HG02981 (cell line): Measurements from ENCODE around the gene RCBTB1.
"Not testable (repeated sequence)": the region's sequence is repeated elsewhere in the genome, so short reads cannot be mapped to it uniquely, and the experiment has no call there.

Source experiments
- ATAC-seq: cut with Tn5 transposase; IDR thresholded peaks from one replicate; pipeline ENCODE4 v1.9.1; 2021; ENCODE audit warnings: mild to moderate bottlenecking, moderate library complexity; ENCODE audit not compliant: unreplicated experiment

The RCBTB1 gene

DNA sequence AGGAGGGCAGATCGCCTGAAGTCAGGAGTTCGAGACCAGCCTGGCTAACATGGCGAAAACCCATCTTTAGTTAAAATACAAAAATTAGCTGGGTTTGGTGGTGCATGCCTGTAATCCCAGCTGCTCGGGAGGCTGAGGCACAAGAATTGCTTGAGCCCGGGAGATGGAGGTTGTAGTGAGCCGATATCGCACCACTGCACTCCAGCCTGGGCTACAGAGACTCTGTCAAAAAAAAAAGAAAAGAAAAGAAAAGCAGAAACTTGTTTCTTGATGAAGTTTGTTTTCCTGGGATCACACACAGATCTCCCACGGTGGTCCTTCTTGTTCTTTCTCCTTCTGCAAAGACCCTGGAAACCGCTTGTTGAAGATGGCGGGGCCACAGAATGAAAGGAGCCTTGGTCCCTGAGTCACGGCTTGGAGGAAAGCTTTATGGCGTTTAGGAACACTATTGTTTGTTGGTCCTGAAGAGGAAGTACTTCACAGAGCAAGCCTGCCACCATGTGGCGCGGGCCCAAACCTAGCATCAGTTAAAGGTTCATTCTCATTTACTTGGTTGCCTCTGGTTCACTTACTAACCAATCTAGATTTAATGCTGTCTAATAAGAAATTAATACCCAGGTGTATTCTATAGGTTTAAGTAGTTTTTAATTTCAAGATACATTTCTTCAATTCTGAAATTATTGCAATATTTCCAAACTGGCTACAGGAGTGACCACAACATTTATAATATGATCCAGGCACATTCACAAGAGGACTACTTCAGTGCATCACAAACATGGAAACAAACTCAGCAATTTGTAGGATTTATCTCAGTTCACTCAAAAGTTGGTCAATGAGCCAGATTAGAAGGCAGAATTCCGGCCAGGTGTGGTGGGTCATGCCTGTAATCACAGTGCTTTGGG is 21.6 kb upstream of the RCBTB1 start:
- peak; percentile 92 for ATAC-seq

DNA sequence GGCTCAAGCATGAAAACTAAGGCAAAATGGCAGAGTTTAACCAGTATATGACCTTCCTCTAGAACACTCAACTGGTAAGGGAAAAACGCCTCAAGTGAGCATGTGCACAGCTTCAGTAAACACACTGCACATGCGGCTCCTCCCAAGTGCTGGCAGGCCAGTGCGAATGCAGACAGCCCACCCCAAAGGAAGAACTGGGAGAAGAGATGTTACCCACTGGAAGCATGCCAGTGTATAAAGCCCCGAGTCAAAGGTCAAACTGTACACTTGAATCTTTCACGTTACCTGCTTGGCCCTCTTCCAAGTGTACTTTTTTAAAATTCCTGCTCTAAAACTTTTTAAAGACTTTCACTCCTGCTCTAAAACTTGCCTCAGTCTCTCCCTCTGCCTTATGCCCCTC is 19.2 kb upstream of the RCBTB1 start:
- no peak for ATAC-seq

DNA sequence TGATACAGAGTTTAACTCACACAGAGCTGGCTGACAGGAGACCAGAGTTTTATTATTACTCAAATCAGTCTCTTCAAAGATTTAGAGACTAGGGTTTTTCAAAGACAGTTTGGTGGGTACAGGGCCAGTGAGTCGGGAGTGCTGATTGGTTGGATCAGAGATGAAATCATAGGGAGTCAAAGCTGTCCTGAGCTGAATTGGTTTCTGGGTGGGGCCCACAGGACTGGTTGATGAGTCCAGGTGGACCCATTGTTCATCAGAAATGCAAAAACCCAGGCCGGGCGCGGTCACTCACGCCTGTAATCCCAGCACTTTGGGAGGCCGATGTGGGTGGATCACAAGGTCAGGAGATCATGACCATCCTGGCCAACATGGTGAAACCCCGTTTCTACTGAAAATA is 17.3 kb upstream of the RCBTB1 start:
- ATAC-seq: not testable (repeated sequence)

DNA sequence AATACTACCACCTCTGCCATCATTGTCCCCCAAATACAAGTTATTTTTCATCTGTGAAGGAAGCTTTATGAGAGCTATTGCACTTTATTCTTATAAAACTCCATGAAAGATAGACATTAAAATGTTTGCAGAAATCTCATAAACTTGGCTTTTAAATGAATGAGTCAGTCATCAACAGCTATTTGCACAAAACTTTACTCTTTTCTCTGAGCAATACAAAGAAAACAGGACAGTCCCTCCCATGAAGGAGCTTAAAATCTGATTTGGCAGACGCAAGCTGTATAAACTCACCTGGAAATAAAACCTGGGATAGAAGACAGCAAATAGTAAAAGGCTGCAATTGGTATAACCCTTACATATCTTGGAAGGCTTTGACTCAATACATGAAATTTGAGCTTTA is 16.6 kb upstream of the RCBTB1 start:
- no peak for ATAC-seq

DNA sequence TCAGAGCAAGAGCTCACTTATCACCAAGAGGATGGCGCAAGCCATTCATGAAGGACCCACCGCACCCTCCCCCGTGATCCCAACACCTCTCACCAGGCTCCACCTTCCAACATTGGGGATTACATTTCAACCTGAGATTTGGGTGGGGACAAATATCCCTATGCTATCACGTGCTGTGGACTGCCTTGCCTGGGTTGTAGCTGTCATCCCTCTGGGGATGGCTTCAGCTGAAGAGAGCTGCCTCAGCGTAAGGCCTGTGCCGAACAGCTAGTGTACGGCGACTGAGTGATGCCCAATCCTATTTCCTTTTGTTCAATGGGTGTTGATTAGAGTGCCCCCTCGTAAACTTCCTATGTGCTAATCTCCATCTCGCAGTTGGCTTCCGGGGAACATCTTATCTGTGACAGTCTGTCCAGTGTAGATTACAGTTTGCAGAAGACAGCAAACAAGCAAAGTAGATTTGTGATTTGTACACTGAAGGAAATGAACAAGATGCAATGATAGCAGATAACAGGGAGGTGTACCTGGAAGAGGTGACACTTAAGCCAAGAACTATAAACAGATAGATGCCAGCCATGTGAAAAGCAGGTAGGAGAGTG is 11.8 kb upstream of the RCBTB1 start:
- ATAC-seq: no peak

DNA sequence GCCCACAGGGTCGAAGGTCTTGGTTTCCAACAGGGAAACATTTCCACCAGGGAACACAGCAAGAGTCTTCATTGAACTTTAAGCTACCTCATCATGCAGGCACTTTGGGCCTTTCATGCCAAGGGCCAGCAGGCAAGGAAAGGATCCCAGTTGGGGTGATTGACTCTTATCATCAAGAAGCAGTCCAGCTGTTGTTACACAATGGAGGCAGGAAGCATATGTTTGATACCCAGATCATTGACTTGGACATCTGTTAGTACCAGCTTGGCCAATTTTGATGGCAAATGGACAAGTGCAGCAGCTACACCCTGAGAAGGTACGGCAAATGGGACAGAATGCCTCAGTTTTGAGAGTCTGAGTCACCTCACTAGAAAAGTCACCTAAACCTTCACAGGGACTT is 10.9 kb upstream of the RCBTB1 start:
- no peak for ATAC-seq

DNA sequence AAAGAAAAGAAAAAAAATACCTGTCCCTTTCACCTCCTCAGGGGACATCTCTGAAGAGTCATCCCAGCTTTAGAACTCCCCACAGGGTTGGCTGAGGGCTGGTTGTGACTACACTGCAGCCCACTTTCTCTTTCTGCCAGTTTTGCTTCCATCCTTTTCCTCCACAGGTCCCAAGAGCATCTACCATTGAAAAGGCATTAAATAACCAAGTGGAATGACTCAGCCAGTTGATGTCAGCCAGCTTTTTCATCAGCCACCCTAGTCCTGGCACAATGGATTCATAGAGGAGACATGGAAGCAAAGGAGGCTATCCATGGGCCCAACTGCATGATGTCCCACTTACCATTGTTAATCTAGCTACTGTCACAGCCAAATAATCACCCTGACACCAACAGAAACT is 9.2 kb upstream of the RCBTB1 start:
- no peak for ATAC-seq

DNA sequence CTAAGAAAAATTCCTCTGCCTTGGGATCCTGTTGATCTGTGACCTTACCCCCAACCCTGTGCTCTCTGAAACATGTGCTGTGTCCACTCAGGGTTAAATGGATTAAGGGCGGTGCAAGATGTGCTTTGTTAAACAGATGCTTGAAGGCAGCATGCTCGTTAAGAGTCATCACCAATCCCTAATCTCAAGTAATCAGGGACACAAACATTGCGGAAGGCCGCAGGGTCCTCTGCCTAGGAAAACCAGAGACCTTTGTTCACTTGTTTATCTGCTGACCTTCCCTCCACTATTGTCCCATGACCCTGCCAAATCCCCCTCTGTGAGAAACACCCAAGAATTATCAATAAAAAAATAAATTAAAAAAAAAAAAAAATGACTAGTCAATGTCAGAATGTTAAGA is 8.5 kb upstream of the RCBTB1 start:
- not testable (repeated sequence) for ATAC-seq

DNA sequence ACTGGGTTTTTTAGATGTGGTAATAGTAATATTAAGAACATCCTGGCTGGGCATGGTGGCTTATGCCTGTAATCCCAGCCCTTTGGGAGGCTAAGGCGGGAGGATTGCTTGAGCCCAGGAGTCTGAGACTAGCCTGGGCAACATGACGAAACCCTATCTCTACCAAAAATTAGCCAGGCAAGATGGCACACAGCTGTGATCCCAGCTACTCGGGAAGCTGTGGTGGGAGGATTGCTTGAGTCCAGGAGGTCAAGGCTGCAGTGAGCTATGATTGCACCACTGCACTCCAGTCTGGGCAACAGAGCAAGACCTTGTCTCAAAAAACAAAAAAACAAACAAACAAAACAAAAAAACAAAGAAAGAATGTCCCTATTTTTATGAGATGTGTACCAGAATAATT is 5.4 kb upstream of the RCBTB1 start:
- ATAC-seq: not testable (repeated sequence)

DNA sequence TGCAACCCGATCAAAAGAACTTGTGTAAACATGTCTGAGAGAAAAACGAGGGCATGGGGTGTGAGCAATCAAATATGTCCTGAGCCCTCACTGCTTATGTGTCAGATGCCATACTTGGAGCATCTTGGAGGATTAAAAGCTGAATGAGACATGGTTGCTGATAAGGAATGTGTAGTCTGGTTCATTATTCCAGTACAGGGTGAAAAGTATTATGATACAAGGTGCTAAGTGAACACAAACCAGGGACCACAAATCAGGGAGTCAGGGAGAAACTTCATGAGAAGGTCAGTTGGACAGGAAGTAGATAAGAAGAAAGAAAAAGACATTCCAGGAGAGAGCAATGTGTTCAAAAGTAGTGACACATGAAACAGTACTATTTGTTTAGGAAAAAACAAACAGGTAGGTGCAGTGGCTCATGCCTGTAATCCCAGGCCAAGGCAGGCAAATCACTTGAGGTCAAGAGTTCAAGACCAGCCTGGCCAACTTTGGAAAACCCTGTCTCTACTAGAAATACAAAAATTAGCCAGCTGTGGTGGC is 2.0 kb upstream of the RCBTB1 start:
- ATAC-seq: no peak

DNA sequence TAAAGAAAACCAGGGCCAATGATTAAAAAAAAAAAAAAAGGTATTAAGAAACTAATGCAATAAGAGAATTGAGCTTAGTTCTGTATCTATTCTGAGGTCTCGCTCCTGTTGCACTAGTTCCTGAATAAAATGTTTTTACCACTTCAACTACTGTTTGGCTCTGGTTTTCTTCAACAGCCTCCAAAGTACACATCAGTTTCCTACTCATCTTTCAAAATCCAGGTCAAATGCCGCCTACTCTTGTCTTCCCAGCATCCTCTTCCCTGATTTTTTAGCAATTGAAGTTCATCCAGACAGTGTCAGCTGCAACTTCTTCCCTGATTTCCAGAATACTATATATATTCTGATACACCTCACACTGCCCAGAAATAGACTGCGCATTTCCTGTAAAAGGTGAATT is 1.4 kb upstream of the RCBTB1 start:
- ATAC-seq: no peak

DNA sequence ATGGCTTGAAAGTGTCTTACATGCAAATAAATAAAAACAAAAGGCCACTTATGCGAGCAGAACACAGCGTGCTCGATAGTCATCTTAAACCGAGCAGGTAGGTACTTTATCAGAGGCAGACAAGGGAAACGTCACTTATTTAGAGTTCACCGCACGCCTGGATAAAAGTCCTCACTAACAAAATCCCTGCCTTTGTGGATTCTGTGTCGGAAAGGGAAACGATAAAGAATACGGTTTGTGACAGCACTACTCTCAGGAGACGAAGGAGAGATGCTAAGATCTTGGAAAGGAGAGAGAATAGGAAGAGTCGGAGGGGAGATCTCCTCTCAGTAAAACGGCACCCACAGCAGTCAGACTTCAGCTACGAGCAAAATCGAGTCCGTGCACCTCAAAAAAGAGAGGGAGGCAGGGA is 581 bp downstream of the RCBTB1 start:
- ATAC-seq: peak; percentile 3

DNA sequence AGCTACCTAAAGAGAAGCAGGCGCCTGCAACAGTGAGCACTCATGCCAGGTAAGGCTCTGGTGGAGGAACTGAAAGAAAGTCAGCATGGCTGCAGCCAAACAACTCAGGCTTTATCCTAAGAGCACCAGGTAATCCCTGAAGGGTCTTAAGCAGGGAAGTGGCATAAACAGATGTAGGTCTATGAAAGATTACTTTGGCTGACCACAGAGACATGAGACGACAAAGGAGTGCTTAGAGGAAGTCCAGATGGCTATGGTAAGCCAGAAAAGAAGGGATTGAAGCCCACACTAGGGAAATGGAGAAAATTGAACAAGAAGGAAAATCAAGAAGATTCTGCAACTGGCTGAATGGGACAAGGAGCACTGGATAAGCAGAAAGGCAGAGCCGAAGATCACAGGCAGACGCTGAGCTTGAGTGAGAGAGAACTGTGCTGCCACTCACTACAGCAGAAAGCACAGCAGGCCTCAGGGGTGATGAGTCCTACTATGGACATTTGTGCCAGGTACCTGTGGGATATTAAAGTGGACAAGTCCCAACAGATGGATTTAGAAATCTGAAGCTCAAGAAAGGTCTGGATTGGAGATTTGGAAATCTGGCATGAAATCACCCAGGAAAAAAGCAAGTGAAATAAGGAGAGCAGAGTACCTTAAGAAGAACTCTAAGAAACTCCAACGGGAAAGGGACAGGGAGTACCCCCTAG is 4.2 kb downstream of the RCBTB1 start:
- ATAC-seq: no peak

DNA sequence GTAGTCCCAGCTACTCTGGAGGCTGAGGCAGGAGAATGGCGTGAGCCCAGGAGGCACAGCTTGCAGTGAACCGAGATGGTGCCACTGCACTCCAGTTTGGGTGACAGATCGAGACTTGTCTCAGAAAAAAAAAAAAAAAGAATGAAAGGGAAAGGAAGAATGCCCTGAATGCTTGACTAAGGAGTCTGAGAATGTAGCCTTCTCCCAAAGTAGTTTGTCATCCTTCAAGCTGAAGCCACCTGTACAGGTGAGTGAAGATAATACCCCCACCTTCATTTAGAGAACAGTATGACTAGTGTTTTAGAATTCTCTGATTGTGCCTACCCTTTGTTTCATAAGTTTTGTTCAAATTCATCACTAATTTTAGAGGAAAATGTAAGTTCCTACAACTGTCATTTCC is 5.9 kb downstream of the RCBTB1 start:
- ATAC-seq: no peak

DNA sequence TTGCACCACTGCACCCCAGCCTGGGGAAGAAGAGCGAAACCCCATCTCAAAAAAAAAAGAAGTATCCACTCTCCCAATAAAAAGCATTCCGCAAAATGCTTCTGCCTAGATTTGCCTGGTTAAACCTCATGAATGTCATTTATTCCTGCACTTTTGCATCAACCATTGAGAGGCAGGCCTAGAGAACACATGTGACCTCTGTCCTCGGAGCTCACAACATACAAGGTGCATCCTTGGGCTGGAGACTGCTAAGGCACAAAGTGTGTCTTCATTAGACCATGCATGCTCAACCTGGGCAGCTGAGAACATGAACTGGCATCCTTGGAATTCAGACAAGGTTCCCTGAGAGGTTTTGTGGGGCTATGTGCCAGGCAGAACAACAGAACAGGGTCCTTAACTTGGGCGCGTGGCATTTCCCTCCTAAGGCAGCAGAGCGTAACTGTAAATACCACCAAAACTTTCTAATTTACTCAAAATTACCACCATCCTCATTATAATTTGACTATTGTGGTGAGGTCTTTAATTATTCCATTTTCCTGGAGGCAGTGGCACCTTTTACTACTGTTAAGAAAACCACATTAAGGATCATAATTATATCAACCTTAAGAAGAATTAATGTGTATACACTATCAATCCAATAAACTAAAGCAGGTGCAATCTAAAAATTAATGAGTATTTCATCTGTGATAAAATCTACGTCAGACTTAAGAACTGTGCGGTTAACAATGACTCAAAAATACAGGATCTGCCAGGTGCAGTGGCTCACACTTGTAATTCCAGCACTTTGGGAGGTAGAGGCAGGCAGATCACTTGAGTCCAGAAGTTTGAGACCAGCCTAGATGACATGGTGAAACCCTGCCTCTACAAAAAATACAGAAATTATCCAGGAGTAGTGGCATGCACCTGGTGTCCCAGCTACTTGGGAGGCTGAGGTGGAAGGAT is 13.8 kb downstream of the RCBTB1 start:
- no peak for ATAC-seq

DNA sequence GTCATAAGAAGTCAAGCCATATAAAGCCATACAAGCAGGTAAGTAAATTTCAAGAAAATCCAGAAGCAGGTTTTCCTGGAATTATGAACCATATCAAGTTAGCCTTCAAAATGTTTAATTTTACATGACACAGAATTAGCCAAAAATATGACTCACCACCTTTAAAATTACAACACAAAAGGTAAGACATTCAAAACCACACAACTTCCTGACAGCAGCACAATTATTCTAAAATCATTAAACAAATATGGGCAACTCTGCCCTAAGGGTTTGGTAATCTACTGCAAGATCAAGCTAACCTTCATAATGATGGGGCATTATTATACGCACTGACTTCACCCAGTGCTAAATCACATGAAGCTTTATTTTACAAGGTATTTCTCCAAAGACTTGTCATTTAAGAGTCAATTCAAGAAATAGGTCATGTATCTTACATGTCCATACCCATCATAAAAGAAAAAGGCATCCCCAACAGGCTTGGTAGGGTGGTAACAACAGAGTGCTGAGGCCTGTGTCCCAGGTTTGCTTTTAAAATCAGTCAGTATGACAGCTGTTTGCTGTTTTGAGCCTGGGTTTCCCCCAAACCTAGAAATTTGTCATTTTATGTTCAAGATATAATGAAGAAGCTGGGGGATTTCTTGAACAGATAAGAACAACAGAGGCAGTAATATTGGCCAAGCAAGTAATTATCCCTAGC is 15.2 kb downstream of the RCBTB1 start:
- ATAC-seq: no peak

DNA sequence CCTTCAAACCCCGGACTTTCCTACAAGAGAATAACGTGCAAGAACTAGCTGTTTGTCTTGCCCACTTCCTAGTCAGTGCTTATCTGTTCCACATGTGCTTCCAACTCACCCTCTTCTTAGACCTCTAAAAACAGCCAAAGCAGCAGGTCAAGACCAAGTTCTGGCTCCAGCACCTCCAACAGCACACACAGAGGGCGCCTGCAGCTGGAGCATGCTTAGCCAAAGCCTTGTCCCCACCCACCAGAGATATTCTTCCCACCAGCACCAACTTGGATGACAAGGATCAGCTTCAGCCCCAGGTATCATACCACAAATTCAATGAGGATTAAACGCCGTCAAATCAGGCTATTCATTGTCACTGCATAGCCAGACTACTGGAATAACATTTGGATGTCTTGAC is 17.9 kb downstream of the RCBTB1 start:
- ATAC-seq: no peak

DNA sequence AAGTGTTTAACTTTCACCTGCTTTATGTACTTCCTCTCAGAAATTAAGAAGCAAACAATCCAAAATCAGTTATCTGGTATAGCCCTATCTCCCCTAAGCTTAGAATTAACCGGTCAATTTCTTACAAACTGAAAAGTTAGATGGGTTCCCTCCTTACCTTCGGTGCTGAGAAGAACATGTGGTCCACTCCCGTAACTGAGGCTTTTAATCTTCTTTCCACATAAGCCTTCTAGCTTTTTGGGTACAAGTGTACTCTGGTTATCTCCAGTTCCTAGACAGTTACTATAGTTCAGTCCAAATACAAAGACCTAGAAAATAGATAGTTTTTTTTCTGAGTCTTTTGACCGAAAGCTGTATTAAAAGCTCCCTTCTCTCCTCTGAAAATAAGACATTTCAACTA is 18.9 kb downstream of the RCBTB1 start:
- ATAC-seq: no peak

DNA sequence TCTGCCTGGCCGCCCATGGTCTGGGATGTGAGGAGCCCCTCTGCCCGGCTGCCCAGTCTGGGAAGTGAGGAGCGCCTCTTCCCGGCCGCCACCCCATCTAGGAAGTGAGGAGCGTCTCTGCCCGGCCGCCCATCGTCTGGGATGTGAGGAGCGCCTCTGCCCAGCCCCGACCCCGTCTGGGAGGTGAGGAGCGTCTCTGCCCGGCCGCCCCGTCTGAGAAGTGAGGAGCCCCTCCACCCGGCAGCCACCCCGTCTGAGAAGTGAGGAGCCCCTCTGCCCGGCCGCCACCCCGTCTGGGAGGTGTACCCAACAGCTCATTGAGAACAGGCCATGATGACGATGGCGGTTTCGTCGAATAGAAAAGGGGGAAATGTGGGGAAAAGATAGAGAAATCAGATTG is 19.9 kb downstream of the RCBTB1 start:
- not testable (repeated sequence) for ATAC-seq

DNA sequence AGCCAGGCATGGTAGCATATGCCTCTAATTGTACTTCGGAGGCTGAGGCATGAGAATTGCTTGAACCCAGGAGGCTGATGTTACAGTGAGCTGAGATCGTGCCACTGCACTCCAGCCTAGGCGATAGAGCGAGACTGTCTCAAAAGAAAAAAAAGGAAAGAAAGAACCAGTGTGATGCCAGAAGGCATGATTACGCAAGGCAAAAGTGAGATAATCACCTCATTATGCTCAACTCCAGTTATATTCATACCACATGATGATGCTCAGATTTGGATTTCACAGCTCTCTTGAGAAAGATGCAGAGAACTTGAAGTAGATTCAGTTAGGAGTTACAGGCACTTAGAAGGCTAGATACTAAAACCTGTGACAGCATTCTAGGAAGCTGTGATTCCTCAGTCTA is 21.8 kb downstream of the RCBTB1 start:
- ATAC-seq: no peak
